ENCODE results near the gene ZNF70.

ZNF70 gene

DNA sequence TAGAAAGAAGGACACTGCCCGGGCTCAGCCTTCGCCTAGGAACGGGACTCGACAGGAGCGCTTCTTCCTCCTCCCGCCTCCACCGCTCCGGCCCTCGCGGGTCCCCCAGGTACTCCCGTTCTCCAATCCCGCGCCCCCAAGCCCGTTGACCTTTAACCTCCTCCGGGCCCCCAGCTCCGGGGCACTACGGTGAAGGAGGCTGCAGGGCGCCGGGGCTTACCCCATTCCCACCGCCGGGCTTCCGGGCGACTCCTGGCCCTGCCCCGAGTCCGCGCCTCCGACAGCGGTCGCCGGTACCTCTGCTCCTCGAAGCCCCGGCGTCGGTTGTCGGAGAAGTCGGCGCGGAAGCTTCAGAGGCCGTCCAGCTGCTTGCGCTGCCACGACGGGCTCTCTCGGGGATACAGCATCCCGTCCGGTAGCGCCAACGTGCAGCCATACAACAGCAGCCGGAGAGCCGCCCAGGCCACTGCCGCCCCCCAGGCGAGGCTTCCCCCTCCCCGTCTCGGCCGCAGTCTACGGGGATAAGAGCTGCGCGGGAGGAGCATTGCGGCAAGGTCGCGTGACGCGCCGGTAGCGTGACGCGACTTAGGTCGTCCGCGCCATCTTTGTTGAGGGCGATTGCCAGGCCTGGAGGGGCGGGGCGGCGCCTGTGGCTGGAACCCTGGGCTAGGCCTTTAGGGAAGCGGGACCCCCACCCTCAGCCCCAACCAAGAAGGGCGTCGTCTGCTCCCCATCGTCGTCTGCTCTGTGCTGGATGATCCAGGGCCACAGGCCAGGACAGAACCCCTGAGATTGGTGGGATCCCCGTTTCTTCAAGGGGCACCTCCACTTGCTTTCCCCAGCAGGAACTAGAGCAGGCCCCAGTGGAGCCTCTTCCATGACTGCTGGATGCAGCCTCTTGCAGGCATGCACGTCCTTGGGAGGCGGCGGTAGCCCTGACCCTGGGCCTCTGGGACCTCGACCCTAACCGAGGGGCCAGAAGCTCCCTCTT is 33.8 kb downstream of the ZNF70 start:
- DNase-seq (ENCODE audit: low read depth in 3 of 3), result peak; percentile 61 to 79 (median 65)

DNA sequence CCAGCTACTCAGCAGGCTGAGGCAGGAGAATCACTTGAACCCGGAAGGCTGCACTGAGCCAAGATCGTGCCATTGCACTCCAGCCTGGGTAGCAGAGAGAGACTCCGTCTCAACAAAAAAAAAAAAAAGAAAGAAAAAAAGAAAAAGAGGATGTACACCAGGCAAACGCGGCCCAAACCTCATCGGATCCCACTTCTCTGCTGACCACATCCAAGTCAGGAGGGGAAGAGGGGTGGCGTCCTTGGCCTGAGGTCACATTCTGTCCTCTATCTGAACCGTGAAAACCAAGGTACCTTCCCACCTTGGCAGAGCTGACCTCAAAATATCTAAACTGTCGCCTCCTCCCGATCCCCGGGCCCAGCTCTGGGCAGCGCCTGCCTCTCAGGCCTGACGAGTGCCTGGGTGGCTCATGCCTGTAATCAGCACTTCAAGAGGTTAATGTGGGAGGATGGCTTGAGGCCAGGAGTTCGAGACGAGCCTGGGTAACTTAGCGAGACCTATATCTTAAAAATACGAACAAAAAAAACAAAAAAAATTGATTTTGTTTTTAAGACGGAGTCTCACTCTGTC is 35.0 kb downstream of the ZNF70 start:
- DNase-seq (ENCODE audit: low read depth in 3 of 3), result no peak

DNA sequence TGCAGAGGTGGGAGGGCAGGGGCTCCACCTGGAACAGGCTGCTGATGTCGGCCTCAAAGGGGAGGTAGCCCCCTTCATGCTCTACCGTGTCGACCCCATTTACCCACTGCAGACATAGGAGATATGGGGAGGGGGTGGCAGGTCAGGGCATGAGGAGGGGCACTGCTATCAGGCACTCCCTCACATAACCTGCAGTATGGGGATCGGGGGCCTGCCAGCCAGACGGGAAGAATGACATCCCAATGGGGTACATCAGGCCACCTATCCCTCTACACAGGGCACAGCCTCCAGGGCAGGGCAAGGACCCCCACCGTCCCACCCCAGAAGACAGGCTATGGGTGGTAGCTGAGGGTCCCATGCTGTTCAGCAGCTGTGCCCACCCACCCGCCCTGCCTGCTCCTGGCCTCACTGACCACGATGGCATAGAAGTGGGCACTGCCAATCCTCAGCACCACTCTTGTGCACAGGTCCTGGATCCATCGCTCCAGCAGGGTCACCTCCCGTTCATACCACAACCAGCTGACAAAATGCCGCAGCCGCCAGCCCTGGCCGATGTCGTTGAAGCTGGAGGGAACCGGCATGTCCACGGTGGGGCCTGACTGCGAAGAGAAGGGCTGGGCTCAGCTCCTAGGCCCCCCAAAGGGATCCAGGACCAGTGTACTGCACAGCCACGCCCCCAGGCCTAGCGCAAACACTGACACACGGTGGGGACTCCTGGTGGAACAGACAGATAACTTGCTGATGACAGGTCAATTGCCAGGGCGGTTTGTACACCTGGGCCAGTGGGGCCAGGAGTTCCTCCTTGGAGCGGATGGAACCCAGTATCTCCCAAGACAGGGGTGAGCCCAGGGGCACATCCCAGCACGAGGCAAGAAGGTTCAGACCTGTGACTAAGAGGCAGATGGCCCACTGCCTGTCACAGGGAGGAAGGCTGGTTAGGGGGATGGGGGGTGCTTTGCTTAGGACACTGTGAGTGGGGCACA is 36.0 kb downstream of the ZNF70 start:
- DNase-seq (ENCODE audit: low read depth in 3 of 3), result no peak

DNA sequence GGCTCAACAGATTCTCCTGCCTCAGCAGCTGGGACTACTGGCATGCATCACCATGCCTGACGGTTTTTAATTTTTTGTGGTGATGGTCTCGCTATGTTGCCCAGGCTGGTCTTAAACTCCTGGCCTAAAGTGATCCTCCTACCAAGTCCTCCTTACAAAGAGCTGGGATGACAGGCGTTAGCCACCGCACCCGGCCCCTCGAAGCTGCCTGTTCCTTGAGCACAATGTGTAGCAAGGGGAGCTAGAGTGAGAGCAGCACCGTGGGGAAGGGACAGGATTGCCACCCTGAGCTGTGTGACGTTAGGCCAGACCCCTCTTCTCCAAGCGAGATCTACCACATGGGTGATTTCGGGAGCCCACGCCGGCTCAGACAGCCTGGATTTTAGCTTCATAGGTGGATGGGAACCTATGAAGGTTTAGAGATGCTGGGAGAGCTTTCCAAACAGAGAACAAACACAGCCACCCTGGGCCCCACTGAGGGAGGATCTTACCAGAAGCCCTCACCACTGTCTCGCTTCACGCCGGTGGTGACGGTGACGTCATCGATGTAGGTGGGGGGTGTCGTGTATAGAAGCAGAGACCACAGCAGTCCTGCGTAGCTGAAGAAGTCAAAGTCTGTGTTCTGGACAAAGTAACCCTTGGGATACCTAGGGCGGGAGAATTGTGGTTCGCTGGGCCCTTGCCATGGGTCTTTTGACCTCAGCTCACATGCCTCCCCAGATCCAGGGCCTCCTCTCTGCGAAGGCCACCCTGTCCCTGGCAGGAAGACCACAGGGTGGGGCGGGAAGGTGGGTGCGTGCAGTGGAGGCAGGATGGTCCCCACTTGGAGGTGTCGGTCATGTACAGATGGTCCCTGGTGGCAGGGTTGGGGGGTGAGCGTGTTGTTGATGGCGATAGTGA is 37.0 kb downstream of the ZNF70 start:
- DNase-seq (ENCODE audit: low read depth in 3 of 3), result no peak

DNA sequence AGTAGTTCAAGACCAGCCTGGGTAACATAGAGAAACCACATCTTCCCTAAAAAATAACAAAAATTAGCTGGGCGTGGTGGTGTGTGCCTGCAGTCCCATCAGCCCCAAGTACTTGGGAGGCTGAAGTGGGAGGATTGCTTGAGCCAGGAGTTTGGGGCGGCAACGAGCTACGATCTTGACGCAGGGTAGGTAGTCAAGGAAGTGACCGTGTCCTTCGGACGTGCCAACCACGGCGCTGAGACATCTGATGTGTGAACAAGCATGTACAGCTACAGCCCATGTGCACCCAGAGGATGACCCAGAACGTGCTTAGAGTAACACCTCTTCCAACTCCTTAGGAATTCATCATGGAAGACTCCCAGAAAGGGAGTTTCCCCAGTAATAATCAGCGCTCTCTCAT is 38.7 kb downstream of the ZNF70 start:
- DNase-seq (ENCODE audit: low read depth in 3 of 3), result no peak

DNA sequence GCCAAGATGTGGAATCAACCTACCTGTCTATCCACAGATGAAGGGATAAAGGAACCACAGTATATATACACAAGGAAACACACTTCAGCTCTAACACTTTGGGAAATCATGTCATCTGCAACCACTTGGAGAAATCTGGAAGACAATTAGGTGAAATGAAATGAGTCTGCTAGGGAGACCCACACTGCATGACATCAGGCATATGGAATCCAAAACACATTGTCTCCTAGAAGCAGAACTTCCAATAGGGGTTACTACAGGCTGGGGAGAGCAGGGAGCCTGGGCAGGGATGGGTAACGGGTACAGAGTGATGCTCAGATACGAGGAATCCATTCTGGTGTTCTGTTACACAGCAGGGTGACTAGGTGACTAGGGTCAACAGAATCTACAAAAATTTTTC is 41.8 kb downstream of the ZNF70 start:
- DNase-seq (ENCODE audit: low read depth in 3 of 3), result no peak

GRCh38 chr22:23708270-23708669 is 42.6 kb downstream of the ZNF70 start:
- no peak for DNase-seq (ENCODE audit: low read depth in 3 of 3)

GRCh38 chr22:23705358-23705757 is 45.6 kb downstream of the ZNF70 start:
- peak in 2 of 3 donors; percentile 14 to 20 for DNase-seq (ENCODE audit: low read depth in 3 of 3)

GRCh38 chr22:23704829-23705228 is 46.1 kb downstream of the ZNF70 start:
- DNase-seq (ENCODE audit: low read depth in 3 of 3), result no peak

- no peak for DNase-seq (ENCODE audit: low read depth in 3 of 3)
Measured at GRCh38 chr22:23704062-23704461, 46.9 kb downstream of the ZNF70 start.

DNA sequence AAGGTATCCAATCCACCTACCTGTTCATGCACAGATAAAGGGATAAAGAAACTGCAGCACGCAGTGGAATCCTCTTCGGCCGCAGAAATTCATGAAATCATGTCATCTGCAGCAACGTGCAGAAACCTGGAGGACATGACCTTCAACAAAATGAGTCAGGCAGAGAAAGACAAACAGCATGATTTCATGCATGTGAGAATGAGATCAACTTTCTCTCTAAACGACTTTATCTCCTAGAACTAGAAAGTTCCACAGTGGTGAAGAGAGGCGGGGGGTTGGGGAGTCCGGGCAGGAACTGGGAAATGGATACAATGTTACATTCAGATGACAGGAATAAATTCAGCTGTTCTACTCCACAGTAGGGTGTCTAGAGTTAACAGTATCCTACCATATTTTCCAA is 50.2 kb downstream of the ZNF70 start:
- DNase-seq (ENCODE audit: low read depth in 3 of 3), result no peak

DNA sequence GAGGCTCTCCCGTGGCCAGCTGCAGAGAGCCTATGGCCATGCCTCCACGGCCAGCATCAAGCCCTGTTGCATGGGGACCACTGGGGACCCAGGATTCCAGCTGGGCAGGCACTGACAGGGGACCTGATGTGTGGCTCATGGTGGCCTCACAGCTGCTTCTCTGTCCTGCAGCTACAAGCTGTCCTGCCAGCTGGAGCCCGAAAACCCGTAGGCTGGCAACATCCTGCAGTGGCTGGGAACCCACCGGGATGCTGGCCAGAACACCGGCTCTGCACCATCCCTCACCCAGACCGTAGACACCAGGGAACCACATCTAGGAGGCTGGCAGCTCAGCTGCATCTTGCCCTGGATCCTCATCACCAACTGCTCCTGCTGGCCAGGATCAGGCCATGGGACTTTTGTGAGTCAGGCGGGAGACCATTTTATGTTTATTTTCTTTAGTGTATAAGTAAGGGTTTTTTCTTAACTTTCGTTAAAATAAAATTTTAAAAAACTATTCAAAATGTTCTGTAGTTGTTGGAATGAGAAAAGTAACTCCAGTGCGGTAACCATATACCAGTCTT is 52.2 kb downstream of the ZNF70 start:
- DNase-seq (ENCODE audit: low read depth in 3 of 3), result no peak

GRCh38 chr22:23698094-23698493 is 52.8 kb downstream of the ZNF70 start:
- no peak for DNase-seq (ENCODE audit: low read depth in 3 of 3)

- no peak for DNase-seq (ENCODE audit: low read depth in 3 of 3)
Measured at GRCh38 chr22:23697031-23697970, 53.6 kb downstream of the ZNF70 start.

- DNase-seq (ENCODE audit: low read depth in 3 of 3), result peak; percentile 43 to 76 (median 73)
Measured at GRCh38 chr22:23696326-23696851, 54.5 kb downstream of the ZNF70 start.

DNA sequence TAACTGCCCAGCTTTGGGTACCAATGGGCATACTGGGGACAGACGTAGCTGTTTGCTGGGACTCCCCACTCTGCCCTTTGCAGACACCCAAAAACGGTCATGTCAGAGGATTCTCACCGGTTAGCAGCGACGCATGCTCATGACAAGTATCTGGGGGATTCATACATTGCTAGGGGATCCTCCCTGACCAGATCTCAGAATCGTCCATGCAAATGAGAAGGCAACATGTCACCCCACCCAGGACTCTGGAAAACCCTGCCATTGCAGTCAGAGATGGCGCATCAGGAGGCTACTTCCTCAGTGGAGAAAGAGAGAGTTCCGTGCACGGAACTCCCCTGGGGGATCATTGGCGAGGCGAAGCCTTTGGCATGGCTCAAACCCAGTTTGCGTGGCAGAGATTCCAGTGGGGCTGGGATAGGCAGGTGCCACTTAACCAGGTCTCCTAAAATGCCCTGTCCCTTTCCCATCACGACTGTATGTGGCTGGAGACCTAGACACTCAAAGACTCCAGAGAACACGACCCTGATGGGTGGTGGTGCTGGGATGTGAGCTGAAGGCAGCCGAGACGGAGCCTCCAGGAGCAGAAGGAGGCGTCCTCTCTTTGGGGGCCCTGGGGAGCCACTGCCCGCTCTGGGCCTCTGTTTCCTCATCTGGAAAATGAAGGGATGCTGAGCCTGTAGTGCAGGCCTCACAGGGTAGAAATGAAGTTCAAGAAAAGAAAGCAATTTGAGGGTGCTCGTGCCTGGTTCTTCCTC is 55.2 kb downstream of the ZNF70 start:
- DNase-seq (ENCODE audit: low read depth in 3 of 3), result no peak

DNA sequence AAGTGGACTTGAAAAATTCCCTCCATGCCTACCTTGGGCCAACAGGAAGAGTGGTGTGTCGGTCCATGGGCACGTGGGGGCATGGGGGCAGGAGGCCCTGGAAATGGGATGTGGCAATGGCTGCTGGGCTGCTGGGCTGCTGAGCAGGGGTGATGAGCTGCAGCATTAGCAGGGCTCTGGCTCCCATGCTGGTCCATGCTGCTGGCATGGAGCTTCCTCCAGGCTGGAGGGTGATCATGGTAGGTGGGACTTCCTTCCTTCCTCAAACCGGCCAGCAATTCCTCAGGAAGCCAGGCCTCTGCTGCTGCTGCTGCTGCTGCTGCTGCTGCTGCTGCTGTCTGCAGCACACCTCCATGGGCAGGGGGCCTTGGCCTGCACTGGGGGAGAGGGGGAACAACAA is 55.8 kb downstream of the ZNF70 start:
- no peak for DNase-seq (ENCODE audit: low read depth in 3 of 3)

DNA sequence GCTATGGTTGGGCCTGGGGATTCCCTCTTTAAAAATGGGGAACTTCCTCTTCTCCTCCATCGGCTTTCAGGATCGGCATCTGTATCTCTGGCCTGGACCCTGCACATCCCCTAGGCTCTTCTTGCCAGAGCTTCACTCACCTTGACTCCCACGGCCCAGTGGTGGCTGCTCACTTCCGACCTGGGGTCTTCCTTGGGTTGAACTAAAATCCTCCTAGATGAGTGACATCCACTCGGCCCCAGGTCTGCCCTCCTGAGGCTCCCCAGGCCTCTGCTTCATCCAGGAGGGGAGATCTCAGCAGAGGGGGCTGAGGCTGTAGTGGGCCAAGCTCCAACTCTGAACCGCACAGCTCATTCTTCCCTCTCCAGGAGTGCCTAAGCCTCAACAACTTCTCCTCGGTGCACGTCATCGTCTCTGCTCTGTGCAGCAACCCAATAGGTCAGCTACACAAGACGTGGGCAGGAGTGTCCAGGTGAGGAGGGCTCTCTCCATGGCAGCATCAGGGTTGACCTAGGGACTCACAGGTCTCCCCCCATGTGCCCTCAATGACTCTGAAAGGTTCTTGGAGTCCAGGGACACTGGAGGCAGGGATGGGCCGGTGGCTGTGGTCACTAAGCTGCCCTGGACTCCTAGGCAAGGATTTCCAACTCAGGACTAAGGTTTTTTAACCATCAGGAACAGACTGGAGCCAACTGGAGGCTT is 56.8 kb downstream of the ZNF70 start:
- no peak for DNase-seq (ENCODE audit: low read depth in 3 of 3)
